GM13977 (cell line): ENCODE measurements around the gene PCDH9.

Source experiments
- DNase-seq: peaks from one replicate; pipeline ENCODE4 v3.0.0; 2012; ENCODE audit warnings: low spot score
- in situ Hi-C: fragments of 300-500 bp; cut with MboI; formaldehyde crosslinking; loops from one replicate; pipeline ENCODE4 v1.12.0; 2022; ENCODE audit warnings: low sequenced_read_pairs, low pct_unique_long_range_greater_than_20kb, mixed read lengths, inconsistent platforms; ENCODE audit not compliant: unreplicated experiment
- TF ChIP-seq, protein P1 (sequence below): IDR thresholded peaks from 2 replicates; pipeline ENCODE4 v1.5.1; 2012; ENCODE audit warnings: mild to moderate bottlenecking, control low read depth; ENCODE audit not compliant: insufficient read depth; ENCODE audit errors: extremely low read depth, missing control alignments

The PCDH9 gene

DNA sequence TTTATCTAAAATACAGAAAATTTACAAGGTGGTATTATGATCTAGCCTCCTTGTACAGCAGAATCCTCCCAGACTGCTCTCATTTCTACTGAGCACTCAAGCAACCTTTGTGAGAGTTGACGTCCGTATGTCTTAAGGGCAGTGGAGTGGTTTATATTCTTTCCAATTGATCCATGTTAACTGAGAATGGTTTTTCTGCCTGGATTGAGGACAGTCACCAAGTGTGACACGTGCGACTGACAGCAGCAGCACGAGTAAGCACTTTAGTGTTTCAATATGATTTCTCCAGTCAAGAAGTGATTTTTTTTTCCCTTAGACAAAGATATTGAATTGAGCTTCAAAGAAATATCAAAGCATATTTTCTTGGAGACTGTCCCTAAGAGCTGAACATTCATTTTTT is 901.7 kb downstream of the PCDH9 start:
- no peak for DNase-seq
- TF ChIP-seq, protein P1, sequence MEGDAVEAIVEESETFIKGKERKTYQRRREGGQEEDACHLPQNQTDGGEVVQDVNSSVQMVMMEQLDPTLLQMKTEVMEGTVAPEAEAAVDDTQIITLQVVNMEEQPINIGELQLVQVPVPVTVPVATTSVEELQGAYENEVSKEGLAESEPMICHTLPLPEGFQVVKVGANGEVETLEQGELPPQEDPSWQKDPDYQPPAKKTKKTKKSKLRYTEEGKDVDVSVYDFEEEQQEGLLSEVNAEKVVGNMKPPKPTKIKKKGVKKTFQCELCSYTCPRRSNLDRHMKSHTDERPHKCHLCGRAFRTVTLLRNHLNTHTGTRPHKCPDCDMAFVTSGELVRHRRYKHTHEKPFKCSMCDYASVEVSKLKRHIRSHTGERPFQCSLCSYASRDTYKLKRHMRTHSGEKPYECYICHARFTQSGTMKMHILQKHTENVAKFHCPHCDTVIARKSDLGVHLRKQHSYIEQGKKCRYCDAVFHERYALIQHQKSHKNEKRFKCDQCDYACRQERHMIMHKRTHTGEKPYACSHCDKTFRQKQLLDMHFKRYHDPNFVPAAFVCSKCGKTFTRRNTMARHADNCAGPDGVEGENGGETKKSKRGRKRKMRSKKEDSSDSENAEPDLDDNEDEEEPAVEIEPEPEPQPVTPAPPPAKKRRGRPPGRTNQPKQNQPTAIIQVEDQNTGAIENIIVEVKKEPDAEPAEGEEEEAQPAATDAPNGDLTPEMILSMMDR, result no peak
- in situ Hi-C loops, result no loop called here

DNA sequence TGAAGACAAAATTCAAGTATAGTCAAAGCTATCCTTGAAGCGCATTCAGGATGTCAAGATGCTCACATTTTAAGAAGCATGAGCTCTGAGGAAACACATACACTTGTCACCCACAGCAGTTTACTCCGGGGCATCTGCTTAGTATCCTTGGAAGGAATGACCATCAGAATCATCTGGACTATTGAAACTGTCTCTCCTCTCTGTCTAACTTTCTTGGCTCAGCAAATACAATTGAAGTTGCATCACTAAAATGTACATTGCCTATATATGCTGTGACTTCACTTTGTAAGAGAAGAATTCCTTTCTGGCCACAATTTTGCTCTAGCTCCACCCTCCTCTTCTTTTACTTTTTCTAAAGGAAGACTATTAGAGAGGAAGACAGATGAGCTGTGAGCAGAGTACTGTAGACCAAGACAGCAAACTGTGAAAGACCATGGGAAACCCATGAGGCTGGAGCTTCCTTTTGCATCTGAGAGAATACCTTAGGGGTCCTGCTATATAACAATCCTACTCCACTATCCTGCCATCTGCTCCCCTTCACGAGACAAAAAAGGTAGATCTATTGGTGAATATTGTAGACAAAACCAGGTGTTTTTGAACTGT is 906.3 kb downstream of the PCDH9 start:
- TF ChIP-seq, protein P1, result no peak
- no peak for DNase-seq
- in situ Hi-C loops, result no loop called here

DNA sequence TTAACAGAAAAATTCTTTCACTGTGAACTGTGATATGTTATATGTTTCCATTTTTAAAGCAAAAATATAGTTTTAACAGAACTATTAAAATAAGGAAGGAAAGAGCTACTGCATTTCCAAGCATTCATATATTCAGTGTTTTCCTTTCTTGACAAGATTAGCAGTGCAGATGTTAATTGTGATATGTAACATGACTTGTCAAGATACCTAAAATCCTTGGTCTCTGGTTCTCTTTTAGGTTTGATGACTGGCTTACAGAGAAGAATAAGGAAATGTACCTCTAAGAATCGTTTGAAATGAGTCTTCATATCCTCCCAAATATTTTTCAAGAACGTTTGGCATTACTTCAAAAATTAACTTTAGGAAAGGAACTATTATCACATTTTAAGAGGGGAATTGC is 907.2 kb downstream of the PCDH9 start:
- no peak for DNase-seq
- TF ChIP-seq, protein P1, result no peak
- in situ Hi-C loops, result no loop called here

DNA sequence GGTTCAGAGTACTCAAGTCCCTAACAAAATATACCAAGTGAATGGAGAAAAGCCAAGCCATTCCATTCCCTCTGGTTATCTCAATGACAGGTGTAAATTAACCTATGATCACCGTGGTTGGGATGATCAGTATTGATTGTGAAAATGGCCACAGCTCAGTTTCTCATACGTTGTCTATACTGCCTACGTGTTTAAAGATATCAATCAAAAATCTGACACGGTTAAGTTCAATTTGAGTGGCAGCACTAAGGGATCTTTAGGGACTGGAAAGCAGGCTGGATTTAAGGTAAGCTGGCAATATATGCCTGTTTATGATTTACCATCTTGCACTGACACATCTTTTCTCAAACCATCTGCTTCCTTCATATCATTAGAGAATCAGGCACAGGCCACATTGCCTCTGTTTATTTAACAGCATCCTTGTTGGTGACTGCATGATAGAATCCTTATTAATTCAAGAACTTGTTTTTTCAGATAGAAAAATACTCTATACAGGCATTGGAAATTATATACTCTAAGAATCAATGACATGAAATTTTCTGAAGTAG is 907.9 kb downstream of the PCDH9 start:
- no peak for DNase-seq
- in situ Hi-C loops, result no loop called here

DNA sequence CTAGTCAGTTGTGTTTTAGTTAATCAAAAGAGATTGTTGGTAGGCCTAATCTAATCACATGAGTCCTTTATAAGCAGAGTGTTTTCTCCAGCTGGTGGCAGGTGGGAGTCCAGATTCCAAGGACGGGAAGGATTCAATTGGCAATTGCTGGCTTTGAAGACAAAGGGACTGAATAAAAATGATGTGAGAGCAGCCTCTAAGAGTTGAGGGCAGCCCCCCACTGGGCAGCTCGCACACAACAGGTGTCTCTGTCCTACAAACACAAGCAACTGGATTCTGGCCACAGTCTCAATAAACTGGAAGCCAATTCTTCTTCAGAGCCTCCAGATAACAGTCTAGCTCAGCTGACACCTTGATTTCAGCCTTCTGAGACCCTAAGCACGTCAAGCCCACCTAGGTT is 915.2 kb downstream of the PCDH9 start:
- in situ Hi-C loops, result no loop called here
- no peak for DNase-seq
- TF ChIP-seq, protein P1, result no peak

More for the DNA sequence above, 907.9 kb downstream of the PCDH9 start:
- TF ChIP-seq, protein P1, result no peak

DNA sequence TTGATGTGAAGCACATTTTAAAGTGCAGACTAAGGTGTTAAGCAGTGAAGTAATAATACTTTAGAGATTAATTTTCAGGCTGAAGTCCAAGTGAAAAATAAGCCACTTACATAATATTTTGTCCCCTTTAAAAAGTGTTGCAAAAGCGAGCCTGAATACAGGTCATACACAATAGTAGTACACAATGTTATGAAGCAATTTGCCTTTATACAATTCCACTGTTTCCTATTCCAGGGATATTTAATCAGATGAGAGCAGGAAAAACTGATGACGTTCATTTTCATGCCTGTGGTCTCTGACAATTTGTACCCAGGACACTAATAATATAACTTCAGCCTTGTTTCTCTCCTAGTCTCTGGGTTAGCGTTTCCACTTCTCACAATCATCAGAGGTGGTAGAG is 916.7 kb downstream of the PCDH9 start:
- TF ChIP-seq, protein P1, result no peak
- in situ Hi-C loops, result no loop called here
- no peak for DNase-seq
